RPMI8226 (cell line): ENCODE data around the gene ARHGAP6.
"Not testable (repeated sequence)": the region's sequence is repeated elsewhere in the genome, so short reads cannot be mapped to it uniquely, and the experiment has no call there.

Experiments
- DNase-seq: peaks from one replicate; pipeline ENCODE4 v3.0.0-alpha.2; 2015

Gene ARHGAP6

GRCh38 chrX:11129534-11130105 lies 536.1 kb downstream of the ARHGAP6 start:
- DNase-seq: no peak

DNA sequence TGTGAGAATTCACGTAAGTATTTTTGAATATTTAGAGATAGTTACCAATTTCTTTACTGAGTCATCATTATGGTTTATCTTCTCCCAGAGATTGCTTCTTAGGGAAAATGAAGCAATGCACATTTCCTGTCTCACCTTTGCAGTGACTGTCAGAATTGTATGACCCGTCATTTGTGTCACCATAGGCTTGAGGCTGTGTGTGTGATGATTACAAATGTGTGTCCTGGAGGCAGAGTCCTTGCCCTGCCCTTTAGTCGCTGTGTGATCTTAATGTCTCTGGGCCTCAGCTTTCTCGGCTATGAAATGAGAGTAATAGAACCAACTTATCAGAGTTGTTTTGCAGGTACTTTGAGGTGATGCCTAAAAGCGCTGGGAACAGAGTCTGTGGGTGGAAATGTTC lies 540.7 kb downstream of the ARHGAP6 start:
- DNase-seq: no peak

DNA sequence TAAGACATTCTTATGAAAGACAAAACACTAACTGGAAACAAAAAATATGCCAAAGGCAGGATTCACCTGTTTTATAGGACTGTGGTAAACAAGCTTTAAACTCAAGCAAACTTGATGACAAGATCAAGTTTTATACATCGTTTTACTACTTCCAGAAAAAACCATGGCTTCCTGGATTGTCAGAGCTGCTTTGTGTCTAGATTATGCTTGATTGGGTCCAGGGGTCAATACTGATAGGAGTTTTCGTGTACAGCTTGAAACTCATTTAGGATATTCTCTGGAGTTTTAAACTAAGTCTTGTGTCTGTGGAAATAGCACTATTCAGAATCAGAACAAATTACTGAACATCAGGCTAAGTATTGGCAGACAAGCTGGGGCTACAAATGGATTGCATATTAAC lies 541.6 kb downstream of the ARHGAP6 start:
- DNase-seq: no peak

GRCh38 chrX:11123087-11123486 lies 542.6 kb downstream of the ARHGAP6 start:
- not testable (repeated sequence) for DNase-seq

- DNase-seq: no peak
These were observed 546.3 kb downstream of the ARHGAP6 start for GRCh38 chrX:11119313-11119943.

DNA sequence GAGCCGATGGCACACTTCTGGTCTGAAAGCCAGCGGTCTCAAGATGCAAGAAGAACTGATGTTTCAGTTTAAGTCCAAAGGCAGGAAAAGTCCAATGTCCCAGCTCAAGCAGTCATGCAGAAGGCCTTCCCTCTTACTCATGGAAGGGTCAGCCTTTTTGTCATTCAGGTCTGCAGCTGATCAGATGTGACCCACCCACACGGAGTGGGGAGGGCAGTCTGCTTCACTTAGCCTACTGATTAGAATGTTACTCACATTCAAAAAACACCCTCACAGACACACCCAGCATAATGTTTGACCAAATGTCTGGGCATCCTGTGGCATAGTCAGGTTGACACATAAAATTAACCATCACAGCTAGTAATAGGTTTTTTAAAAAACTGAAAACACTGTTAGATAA lies 548.0 kb downstream of the ARHGAP6 start:
- DNase-seq: no peak

DNA sequence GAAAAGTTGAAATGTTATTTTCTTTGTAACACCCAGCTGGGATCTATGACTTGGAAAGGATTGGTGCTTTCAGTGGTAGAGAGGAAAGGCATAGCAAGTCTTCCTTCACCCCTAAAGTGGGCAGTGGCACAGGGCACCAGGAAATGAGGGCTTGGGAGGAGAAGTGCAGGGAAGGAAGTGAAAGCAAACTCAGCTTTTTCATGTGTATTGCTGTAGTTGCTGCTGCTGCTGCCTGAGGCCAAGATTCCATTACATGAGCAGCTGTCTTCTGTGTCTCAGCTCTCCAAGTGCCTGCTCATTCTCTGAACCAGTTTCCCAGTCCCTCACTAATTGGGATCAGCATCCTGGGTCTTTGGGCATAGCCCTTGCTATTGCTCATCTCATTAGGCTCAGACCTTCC lies 552.0 kb downstream of the ARHGAP6 start:
- peak; percentile 54 for DNase-seq

GRCh38 chrX:11111947-11112346 lies 553.8 kb downstream of the ARHGAP6 start:
- DNase-seq: peak; percentile 11

- DNase-seq: peak; percentile 90
These were observed 554.5 kb downstream of the ARHGAP6 start, which contains the start of gene HCCS for GRCh38 chrX:11111037-11111851. TSS of gene HCCS (plus strand) at chrX:11111332. CDS start at chrX:11112061, 729 bp downstream.

DNA sequence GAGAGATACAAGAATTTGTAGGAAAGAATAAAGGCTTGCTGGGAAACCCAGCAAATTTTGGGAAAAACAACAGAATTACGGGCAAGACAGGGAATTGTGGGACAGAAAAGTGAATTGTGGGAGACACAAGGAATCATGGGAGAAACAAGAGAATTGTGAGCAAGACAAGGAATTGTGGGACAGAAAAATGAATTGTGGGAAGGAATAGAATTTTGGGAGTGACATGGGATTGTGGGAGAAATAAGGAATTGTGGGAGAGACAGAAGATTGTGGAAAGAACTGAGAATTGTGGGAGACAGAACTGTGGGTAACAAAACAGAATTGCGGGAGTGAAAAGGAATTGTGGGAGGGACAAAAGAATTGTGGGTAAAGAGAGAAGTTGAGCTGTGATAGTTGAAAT lies 555.8 kb downstream of the ARHGAP6 start:
- no peak for DNase-seq

- no peak for DNase-seq
These were observed 557.3 kb downstream of the ARHGAP6 start for GRCh38 chrX:11108253-11108941.

- no peak for DNase-seq
These were observed 560.6 kb downstream of the ARHGAP6 start for GRCh38 chrX:11105080-11105479.

GRCh38 chrX:11103751-11104150 lies 562.0 kb downstream of the ARHGAP6 start:
- no peak for DNase-seq

GRCh38 chrX:11103006-11103405 lies 562.7 kb downstream of the ARHGAP6 start:
- DNase-seq: no peak

GRCh38 chrX:11100281-11101035 lies 565.3 kb downstream of the ARHGAP6 start:
- peak; percentile 21 for DNase-seq

GRCh38 chrX:11099465-11099864 lies 566.3 kb downstream of the ARHGAP6 start:
- no peak for DNase-seq

GRCh38 chrX:11097933-11098332 lies 567.8 kb downstream of the ARHGAP6 start:
- no peak for DNase-seq

DNA sequence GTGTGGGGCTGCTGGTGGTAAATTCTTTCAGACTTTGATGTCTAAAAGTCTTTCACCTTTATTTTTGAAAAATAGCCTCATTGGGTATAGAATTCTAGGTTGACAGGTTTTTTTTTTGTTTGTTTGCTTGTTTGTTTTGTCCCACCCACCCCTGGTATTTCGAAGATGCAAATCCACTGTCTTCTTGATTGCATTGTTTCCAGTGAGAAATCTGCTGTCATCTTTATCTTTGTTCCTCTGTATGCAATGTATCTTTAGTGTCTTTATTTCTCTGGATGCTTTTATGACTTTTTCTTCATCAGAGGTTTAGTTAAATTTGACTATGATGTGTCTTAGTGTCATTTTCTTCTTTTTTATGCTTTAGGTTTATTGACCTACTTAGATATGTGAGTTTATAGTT lies 575.9 kb downstream of the ARHGAP6 start:
- DNase-seq: no peak
